Keratinocyte (primary cell): ENCODE data around the gene TNIK. TPM values are rescaled to one million over a fixed set of nuclear protein-coding genes. Genes with fewer than 3 reads are reported as not detected.

Experiments used
- DNase-seq: peaks from one replicate; pipeline ENCODE4 v3.0.0-alpha.2; 2011; ENCODE audit warnings: low read depth, missing footprints, low spot score
- FAIRE-seq: peaks from 2 replicates; lab custom pipeline; 2011; peaks lifted over from hg19 to GRCh38; lab: Jason Lieb, UNC
- H2AFZ ChIP-seq: 2 replicates; pipeline ENCODE4 v1.6.0; 2012; ENCODE audit warnings: low read length, control low read depth, inconsistent platforms; ENCODE audit not compliant: control insufficient read depth
- H3K27ac ChIP-seq: 2 replicates; pipeline ENCODE4 v1.5.1; 2011; ENCODE audit warnings: low read length; ENCODE audit not compliant: control insufficient read depth, insufficient read depth
- H3K27me3 ChIP-seq: 3 replicates; pipeline ENCODE4 v1.6.0; 2011; ENCODE audit warnings: low read length; ENCODE audit not compliant: control insufficient read depth, insufficient read depth; ENCODE audit errors: extremely low read depth
- H3K36me3 ChIP-seq, 2 experiments: 2 replicates in 1 of 2; 3 replicates in 1 of 2; pipeline ENCODE4 v1.5.1; 2011; ENCODE audit warnings: low read length in 2 of 2, mild to moderate bottlenecking in 1 of 2; ENCODE audit not compliant: control insufficient read depth in 2 of 2, insufficient read depth in 2 of 2; ENCODE audit errors: extremely low read depth in 1 of 2
- H3K4me1 ChIP-seq: 3 replicates; pipeline ENCODE4 v1.5.1; 2011; ENCODE audit warnings: low read length; ENCODE audit not compliant: control insufficient read depth, insufficient read depth; ENCODE audit errors: extremely low read depth
- H3K4me2 ChIP-seq: 3 replicates; pipeline ENCODE4 v1.6.0; 2011; ENCODE audit warnings: low read depth, low read length; ENCODE audit not compliant: control insufficient read depth, insufficient read depth; ENCODE audit errors: extremely low read depth
- H3K4me3 ChIP-seq, 3 experiments: fragments of 200-600 bp in 1 of 3; sonication (generic) in 1 of 3; 2 replicates in 2 of 3; 3 replicates in 1 of 3; pipeline ENCODE4 v1.5.1; 2011 to 2016; ENCODE audit warnings: low read length in 3 of 3, mild to moderate bottlenecking in 3 of 3, control low read depth in 2 of 3, inconsistent platforms in 1 of 3, low read depth in 1 of 3, mixed read lengths in 1 of 3, mixed run types in 1 of 3, moderate library complexity in 1 of 3; ENCODE audit not compliant: control insufficient read depth in 2 of 3, insufficient read depth in 2 of 3; ENCODE audit errors: extremely low read depth in 1 of 3
- H3K79me2 ChIP-seq: 2 replicates; pipeline ENCODE4 v1.6.0; 2012; ENCODE audit warnings: low read length; ENCODE audit not compliant: control insufficient read depth, insufficient read depth
- H3K9ac ChIP-seq: 3 replicates; pipeline ENCODE4 v1.6.0; 2011; ENCODE audit warnings: low read length; ENCODE audit not compliant: control insufficient read depth, insufficient read depth; ENCODE audit errors: extremely low read depth
- H3K9me1 ChIP-seq: 3 replicates; pipeline ENCODE4 v1.6.0; 2011; ENCODE audit warnings: low read length; ENCODE audit not compliant: control insufficient read depth, insufficient read depth; ENCODE audit errors: extremely low read depth
- H3K9me3 ChIP-seq: 2 replicates; pipeline ENCODE4 v1.5.1; 2012; ENCODE audit warnings: low read depth, low read length; ENCODE audit not compliant: control insufficient read depth
- H4K20me1 ChIP-seq: 3 replicates; pipeline ENCODE4 v1.6.0; 2011; ENCODE audit warnings: low read length; ENCODE audit not compliant: control insufficient read depth, insufficient read depth; ENCODE audit errors: extremely low read depth
- CTCF ChIP-seq, 3 experiments: IDR thresholded peaks in 1 of 3; conservative IDR thresholded peaks in 1 of 3; optimal IDR thresholded peaks in 1 of 3; 2 replicates in 2 of 3; 3 replicates in 1 of 3; pipeline versions ENCODE3 to v1.5.1; 2011; ENCODE audit warnings: low read length in 3 of 3, mild to moderate bottlenecking in 3 of 3, moderate library complexity in 2 of 3, control low read depth in 1 of 3, inconsistent platforms in 1 of 3; ENCODE audit not compliant: insufficient read depth in 2 of 3; ENCODE audit errors: extremely low read depth in 1 of 3
- EZH2 ChIP-seq: IDR thresholded peaks from one replicate; pipeline ENCODE4 v1.6.1; 2012; ENCODE audit warnings: inconsistent platforms, mild to moderate bottlenecking, low read length, moderate library complexity
- dilution Hi-C: fragments of 300-500 bp; cut with MboI; formaldehyde crosslinking; loops from one replicate; pipeline ENCODE4 v1.7.0; 2020; ENCODE audit warnings: low sequenced_read_pairs; ENCODE audit not compliant: extremely low pct_ligation_motif_present
- polyA plus RNA-seq, 5 experiments: library from polyadenylated mRNA; depleted of rRNA in 3 of 5; stranded (reverse) in 3 of 5; stranded (forward) in 1 of 5; unstranded in 1 of 5; fragments of >200 nt; gene quantifications; 1 replicate in 1 of 5; 2 replicates in 3 of 5; 3 replicates in 1 of 5; pipeline versions ENCODE4 v1.2.1 to v1.2.3, GENCODE V29; 2011 to 2012; ENCODE audit warnings: missing spikeins in 2 of 5, low read depth in 1 of 5, low replicate concordance in 1 of 5

The TNIK gene
- polyA plus RNA-seq, 1 donor (not counting 4 experiments of a cell fraction or from before 2014, with no cell fraction given): 4.4 TPM

GRCh38 chr3:171374260-171374659 lies 85.9 kb downstream of the TNIK start:
- Histone ChIP-seq H3K4me1 (peaks cover 20% of the 10 kb centered on the region), H3K9ac (no peak overlapping the region)
- dilution Hi-C loops: no loop called here

GRCh38 chr3:171373711-171374110 lies 86.5 kb downstream of the TNIK start:
- H4K20me1 ChIP-seq: no peaks in the 10 kb centered on the region

More at GRCh38 chr3:171374260-171374659, 85.9 kb downstream of the TNIK start:
- DNase-seq: no peak
- Histone ChIP-seq H3K36me3 (no peaks in the 10 kb centered on the region), H3K4me3 (no peak overlapping the region), H4K20me1 (no peaks in the 10 kb centered on the region), H3K27me3 (no peaks in the 10 kb centered on the region), H3K79me2 (no peaks in the 10 kb centered on the region), H3K4me2 (no peak overlapping the region), H3K27ac (peak overlapping the region; percentile 42), H3K9me1 (no peaks in the 10 kb centered on the region), H3K9me3 (no peaks in the 10 kb centered on the region), H2AFZ (no peak overlapping the region)
- no peak for FAIRE-seq
- TF ChIP-seq CTCF (optimal IDR thresholded peaks at IDR 0.05 in 1 of 3, IDR thresholded peaks at IDR 0.05 in 1 of 3, conservative IDR thresholded peaks at IDR 0.05 in 1 of 3; ENCODE audit: extremely low read depth in 1 of 3, insufficient read depth in 2 of 3, low read length in 3 of 3) (no peak), EZH2 (no peak)

More at GRCh38 chr3:171373711-171374110, 86.5 kb downstream of the TNIK start:
- H3K9me1 ChIP-seq: no peaks in the 10 kb centered on the region
- no peak overlapping the region for H3K4me2 ChIP-seq
- DNase-seq (no peak), FAIRE-seq (no peak)
- no peaks in the 10 kb centered on the region for H3K27me3 ChIP-seq
- dilution Hi-C loops: no loop called here
- H3K4me3 ChIP-seq: no peak overlapping the region
- no peaks in the 10 kb centered on the region for H3K9me3 ChIP-seq
- peaks cover 19% of the 10 kb centered on the region for H3K4me1 ChIP-seq
- no peak overlapping the region for H2AFZ ChIP-seq
- H3K36me3 ChIP-seq: no peaks in the 10 kb centered on the region
- no peaks in the 10 kb centered on the region for H3K79me2 ChIP-seq
- no peak overlapping the region for H3K27ac ChIP-seq
- TF ChIP-seq EZH2 (no peak), CTCF (optimal IDR thresholded peaks at IDR 0.05 in 1 of 3, IDR thresholded peaks at IDR 0.05 in 1 of 3, conservative IDR thresholded peaks at IDR 0.05 in 1 of 3; ENCODE audit: extremely low read depth in 1 of 3, insufficient read depth in 2 of 3, low read length in 3 of 3) (no peak)
- no peak overlapping the region for H3K9ac ChIP-seq
